Raji (cell line): ENCODE data around the gene EMC9.

Source experiments
- POLR2A ChIP-seq: IDR thresholded peaks from 2 replicates; pipeline ENCODE4 v1.6.1; 2011; ENCODE audit warnings: low read depth, low read length, control low read depth; ENCODE audit not compliant: insufficient read depth

EMC9 gene

DNA sequence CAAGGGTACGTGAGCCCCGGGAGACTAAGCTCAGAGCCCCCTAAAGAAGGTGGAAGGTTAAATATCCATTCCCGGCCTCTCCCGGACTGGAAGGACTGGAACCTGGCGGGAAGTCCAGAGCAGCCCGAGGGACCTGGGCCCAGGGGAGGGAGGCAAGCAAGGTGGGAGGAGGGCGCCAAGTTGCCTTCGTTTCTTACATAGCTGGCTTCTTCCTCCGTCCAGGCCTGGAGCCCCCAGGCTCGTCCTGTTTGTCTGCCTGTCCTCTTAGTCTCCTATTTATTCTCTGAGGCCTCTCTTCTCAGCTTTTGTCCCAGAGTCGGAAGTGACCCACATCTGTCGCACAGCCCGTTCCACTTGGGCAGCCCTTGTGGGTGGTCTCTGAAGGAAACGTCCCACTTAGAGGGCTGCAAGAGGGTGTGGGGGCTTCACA lies 46.5 kb downstream of the EMC9 start:
- TF ChIP-seq POLR2A: no peak

- peak; percentile 91 for TF ChIP-seq POLR2A
Observed at GRCh38 chr14:24093901-24094840, 47.2 kb downstream of the EMC9 start, which contains the start of gene PCK2. PCK2 (plus strand) TSS chr14:24094311; CDS start chr14:24094406, 95 bp downstream.

GRCh38 chr14:24093207-24093900 lies 48.0 kb downstream of the EMC9 start:
- TF ChIP-seq POLR2A: no peak

DNA sequence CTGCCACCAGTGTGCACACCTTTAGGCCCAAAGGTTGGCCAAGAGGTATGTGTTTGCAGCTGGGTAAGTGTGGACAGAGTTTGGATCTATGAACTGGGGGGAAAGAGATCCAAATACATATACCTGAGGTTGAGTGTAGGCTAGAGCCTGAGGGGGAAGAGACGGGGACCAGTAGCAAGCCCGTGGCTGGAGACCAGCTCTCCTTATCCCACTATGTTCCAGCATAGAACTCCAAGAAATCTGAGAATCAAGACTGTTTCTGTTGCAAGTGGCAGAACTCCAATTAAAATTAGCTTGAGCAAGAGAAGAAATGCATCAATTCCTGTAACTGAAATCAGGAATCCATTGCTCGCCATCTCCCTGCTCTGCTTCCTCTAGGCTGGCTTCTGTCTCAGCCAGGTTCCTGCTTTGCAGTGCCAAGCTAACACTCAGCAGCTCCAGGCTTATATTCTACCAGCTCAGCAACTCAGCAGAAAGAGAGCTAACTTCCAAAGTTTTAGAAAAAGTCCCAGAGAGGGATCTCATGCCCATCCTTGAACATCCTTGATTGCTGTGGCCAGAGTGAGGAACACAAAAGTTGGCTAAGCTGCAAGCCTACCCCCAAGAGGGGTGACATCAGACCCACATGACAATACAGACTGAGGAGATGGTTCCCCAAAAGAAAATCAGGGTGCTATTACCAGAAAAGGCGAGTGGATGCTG lies 48.7 kb downstream of the EMC9 start:
- no peak; the same call in 1 of the 2 replicates for TF ChIP-seq POLR2A

GRCh38 chr14:24092110-24092504 lies 49.3 kb downstream of the EMC9 start:
- no peak for TF ChIP-seq POLR2A

DNA sequence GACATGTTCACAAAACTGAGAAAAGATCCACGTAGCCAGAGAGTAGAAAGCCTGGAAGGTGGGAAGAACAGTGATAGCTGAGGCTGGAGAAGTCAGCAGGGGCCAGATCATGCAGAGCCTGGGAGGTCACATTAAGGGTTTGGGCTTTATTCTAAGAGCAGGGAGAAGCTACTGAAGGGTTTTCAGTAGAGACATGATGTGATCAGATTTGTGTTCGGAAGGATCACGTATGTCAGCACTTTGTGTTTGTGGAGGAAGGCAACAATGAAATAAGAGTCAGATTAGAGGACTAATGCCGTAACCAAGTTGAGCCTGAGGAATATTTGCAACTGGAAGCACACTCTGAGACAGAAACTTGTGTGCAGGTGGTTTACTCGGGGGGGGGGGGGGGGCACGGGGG lies 51.5 kb downstream of the EMC9 start:
- no peak for TF ChIP-seq POLR2A
